Measurements from ENCODE around the gene CBX2.

Gene CBX2

GRCh38 chr17:79819534-79820276 is 41.8 kb downstream of the CBX2 start:
- no peak for TF ChIP-seq REST (IDR thresholded peaks at IDR 0.05; ENCODE audit: insufficient read depth in 1 of 2, low read depth in 2 of 2, low read length in 2 of 2)
- TF ChIP-seq SIN3A (IDR thresholded peaks at IDR 0.05; ENCODE audit: borderline replicate concordance, insufficient read depth, low read length), result no peak

- TF ChIP-seq SIN3A (IDR thresholded peaks at IDR 0.05; ENCODE audit: borderline replicate concordance, insufficient read depth, low read length) (no peak), REST (IDR thresholded peaks at IDR 0.05; ENCODE audit: insufficient read depth in 1 of 2, low read depth in 2 of 2, low read length in 2 of 2) (no peak), FOXP2 (optimal IDR thresholded peaks at IDR 0.05; ENCODE audit: borderline replicate concordance, extremely low read depth, extremely low read length, insufficient read depth) (no peak), TAF1 (IDR thresholded peaks at IDR 0.05; ENCODE audit: borderline replicate concordance, insufficient read depth, low read length) (no peak), POLR2AphosphoS5 (IDR thresholded peaks at IDR 0.05; ENCODE audit: low read depth, low read length) (no peak)
These were observed 43.0 kb downstream of the CBX2 start for GRCh38 chr17:79820959-79821330.

- TF ChIP-seq TAF1 (IDR thresholded peaks at IDR 0.05; ENCODE audit: borderline replicate concordance, insufficient read depth, low read length) (no peak), REST (IDR thresholded peaks at IDR 0.05; ENCODE audit: insufficient read depth in 1 of 2, low read depth in 2 of 2, low read length in 2 of 2) (no peak), SIN3A (IDR thresholded peaks at IDR 0.05; ENCODE audit: borderline replicate concordance, insufficient read depth, low read length) (no peak), POLR2AphosphoS5 (IDR thresholded peaks at IDR 0.05; ENCODE audit: low read depth, low read length) (no peak), FOXP2 (optimal IDR thresholded peaks at IDR 0.05; ENCODE audit: borderline replicate concordance, extremely low read depth, extremely low read length, insufficient read depth) (no peak)
These were observed 43.6 kb downstream of the CBX2 start for GRCh38 chr17:79821331-79822095.

GRCh38 chr17:79822583-79823124 is 44.7 kb downstream of the CBX2 start:
- TF ChIP-seq REST (IDR thresholded peaks at IDR 0.05; ENCODE audit: insufficient read depth in 1 of 2, low read depth in 2 of 2, low read length in 2 of 2) (no peak), SIN3A (IDR thresholded peaks at IDR 0.05; ENCODE audit: borderline replicate concordance, insufficient read depth, low read length) (no peak), TAF1 (IDR thresholded peaks at IDR 0.05; ENCODE audit: borderline replicate concordance, insufficient read depth, low read length) (no peak), POLR2AphosphoS5 (IDR thresholded peaks at IDR 0.05; ENCODE audit: low read depth, low read length) (no peak), FOXP2 (optimal IDR thresholded peaks at IDR 0.05; ENCODE audit: borderline replicate concordance, extremely low read depth, extremely low read length, insufficient read depth) (no peak)
